GM19193 (cell line): ENCODE measurements around the gene PIK3AP1.

ENCODE experiments used
- POLR2A ChIP-seq: IDR thresholded peaks from 4 replicates; pipeline ENCODE4 v1.6.1; 2011; ENCODE audit not compliant: insufficient read depth, insufficient read length; ENCODE audit errors: extremely low read depth

PIK3AP1 gene

GRCh38 chr10:96619796-96620773, 100.2 kb downstream of the PIK3AP1 start:
- TF ChIP-seq POLR2A, result no peak

DNA sequence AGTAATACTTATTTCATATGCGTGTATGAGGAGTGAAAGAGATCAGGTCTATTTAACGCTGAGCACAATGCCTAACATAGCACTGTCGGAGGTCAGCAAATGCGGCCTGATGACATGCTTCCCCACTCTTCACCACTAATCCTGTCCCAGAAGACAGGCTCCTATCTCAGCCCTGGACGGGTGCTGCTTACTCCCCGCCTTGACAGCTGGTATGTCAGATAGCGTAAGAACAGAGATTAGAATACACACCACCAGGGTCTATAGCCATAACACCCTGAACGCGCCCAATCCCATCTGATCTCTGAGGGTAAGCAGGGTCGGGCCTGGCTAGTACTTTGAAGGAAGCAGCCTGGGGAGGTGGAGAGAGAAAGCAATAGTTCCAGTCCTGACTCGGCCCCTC, 101.2 kb downstream of the PIK3AP1 start:
- no peak for TF ChIP-seq POLR2A

- TF ChIP-seq POLR2A, result no peak
These were observed 101.7 kb downstream of the PIK3AP1 start for GRCh38 chr10:96618653-96619052.

DNA sequence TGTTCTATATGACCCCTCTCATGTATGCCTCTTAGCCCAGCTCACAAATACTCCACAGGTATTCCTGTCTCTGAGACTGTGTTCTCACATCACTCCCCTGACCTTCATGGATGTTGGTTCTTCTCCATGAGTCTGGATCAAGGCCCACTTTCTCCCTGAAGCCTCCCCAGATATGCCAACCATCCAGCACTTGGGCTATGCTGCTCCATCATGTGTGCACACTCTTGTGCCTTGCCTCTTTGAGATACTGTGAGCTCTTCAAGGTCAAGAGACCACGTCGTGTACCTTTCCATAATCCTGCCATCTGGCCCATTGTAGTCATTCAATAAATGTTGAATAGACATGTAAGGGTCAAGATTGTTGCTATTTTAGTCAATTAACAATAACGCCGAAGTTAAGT, 103.4 kb downstream of the PIK3AP1 start:
- TF ChIP-seq POLR2A, result no peak

- no peak for TF ChIP-seq POLR2A
These were observed 105.8 kb downstream of the PIK3AP1 start for GRCh38 chr10:96614515-96614914.

GRCh38 chr10:96613576-96613975, 106.7 kb downstream of the PIK3AP1 start:
- TF ChIP-seq POLR2A, result no peak

DNA sequence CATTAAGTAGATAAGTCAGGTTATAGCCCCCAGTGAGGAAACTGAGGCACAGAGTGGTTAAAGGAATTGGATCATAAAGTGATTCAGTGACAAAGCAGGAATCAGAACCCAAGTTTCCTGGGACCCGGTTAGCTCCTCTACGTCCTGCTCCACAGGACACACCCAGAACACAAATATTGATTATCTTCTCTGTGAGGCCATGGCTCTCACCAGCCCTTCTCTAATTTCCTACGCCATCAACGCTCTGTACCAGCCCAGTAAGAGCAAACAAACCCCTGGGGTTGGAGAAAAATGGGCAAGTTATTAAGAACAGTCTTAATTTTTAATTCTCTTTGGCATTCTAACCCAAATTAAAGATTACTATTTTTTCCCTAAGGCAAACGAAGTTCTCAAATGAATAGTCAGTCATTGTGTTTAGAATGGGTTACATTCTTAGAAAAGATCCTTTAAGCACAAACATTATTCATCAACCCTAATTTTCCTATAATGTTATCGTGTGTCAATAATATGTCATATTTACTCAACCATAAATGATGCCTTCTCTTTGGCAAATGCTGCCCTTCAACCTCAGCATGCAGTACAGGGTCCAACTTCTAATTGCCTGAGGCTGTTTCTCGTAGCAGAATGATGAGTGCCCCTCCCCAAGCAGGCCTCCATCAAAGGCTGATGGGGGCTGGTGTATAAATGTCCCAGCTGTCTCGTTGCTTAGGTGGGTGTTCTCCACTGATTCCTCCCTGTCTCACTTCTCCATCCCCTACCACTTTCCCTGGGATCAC, 108.1 kb downstream of the PIK3AP1 start:
- TF ChIP-seq POLR2A, result no peak

GRCh38 chr10:96610817-96611216, 109.5 kb downstream of the PIK3AP1 start:
- no peak for TF ChIP-seq POLR2A

GRCh38 chr10:96609510-96609909, 110.8 kb downstream of the PIK3AP1 start:
- TF ChIP-seq POLR2A, result no peak

- no peak for TF ChIP-seq POLR2A
These were observed 111.5 kb downstream of the PIK3AP1 start for GRCh38 chr10:96608805-96609204.

DNA sequence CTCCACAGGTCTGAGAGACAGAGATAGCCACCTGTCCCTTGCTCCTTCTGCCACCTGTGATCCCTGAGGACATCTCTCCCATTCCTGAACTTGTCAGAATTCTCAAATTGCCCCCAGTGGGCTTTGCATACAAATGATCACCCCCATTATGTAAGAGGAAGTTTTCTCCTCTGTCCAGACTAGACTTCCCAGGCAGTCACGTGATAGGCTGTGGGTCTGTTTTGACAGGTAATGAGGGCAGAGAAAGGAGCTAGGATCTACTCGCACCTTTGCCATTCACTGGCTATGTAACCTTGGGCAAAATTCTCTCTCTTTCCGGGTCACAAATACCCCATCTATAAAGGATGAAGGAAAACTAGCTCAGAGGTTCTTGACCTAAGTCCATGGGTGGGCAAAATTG, 112.1 kb downstream of the PIK3AP1 start:
- no peak for TF ChIP-seq POLR2A

DNA sequence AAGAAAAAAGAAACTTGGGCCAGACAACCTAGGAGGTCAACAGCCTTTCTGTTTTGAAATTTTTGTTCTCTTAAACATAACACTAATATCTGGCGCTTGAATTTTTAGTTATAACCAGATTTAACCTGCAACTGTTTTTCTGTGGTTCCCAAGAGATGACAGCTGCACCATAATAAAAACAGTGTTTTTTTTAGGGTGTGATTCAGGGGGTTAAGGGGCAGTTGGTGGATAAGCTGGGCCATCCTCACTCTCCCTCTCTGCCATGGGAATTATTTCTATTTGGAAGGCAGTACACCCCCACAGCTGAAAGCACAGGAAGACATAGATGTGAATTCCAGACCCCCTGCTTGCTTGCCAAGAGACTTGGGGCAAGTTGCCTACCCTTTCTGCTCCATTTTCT, 113.4 kb downstream of the PIK3AP1 start:
- no peak for TF ChIP-seq POLR2A

DNA sequence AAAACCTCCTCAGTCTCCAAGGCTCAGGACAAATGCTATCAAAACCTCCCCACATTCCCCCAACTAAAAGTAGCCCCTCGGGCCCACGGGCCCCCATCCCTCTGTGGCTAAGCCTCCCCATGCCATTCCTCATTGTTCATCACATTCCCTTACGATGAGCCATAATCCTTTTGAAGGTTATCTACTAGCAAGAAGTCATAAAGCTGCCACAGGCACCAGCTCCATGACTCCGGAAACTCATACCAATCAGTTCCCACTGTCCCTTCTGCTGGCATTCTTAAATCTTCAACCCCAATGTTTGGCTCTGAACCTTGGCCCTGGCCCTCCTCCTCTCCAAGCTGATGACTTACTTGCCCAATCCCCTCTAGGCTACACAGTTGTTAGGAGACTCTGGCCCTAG, 114.1 kb downstream of the PIK3AP1 start:
- no peak for TF ChIP-seq POLR2A

GRCh38 chr10:96600337-96600736, 120.0 kb downstream of the PIK3AP1 start:
- no peak for TF ChIP-seq POLR2A

GRCh38 chr10:96598846-96599245, 121.5 kb downstream of the PIK3AP1 start:
- no peak for TF ChIP-seq POLR2A
